Common myeloid progenitor, CD34-positive (primary cell): ENCODE results near the gene DIP2C.

Source experiments
- CTCF ChIA-PET: fragments of 350-600 bp; sonication (Branson Sonifier 250); formaldehyde crosslinking; loops from one replicate; lab custom pipeline; 2021; ENCODE audit warnings: antibody characterized with exemption; lab: Charles Lee
- POLR2A ChIA-PET: fragments of 350-600 bp; sonication (Branson Sonifier 250); formaldehyde crosslinking; loops from one replicate; lab custom pipeline; 2021; ENCODE audit warnings: antibody characterized with exemption; lab: Charles Lee
- DNase-seq, 3 donors: peaks; one replicate each; pipeline versions ENCODE4 v3.0.0 to v3.0.0-alpha.2; 2013
- H3K27ac ChIP-seq, 2 experiments: 1 replicate in 1 of 2; 2 replicates in 1 of 2; pipeline ENCODE4 v1.7.0; 2013; ENCODE audit warnings: inconsistent platforms in 2 of 2, low read length in 2 of 2, mild to moderate bottlenecking in 2 of 2, low read depth in 1 of 2, moderate library complexity in 1 of 2; ENCODE audit not compliant: severe bottlenecking in 2 of 2, insufficient read depth in 1 of 2, poor library complexity in 1 of 2
- H3K27me3 ChIP-seq, 5 experiments: replicated peaks in 2 of 5; 1 replicate in 3 of 5; 2 replicates in 2 of 5; pipeline versions ENCODE4 v1.6.1 to v1.7.0; 2013; ENCODE audit warnings: low read length in 4 of 5, mild to moderate bottlenecking in 2 of 5, moderate library complexity in 2 of 5, inconsistent platforms in 1 of 5; ENCODE audit not compliant: insufficient read depth in 5 of 5, control insufficient read depth in 4 of 5
- H3K36me3 ChIP-seq, 4 experiments: 1 replicate in 2 of 4; 2 replicates in 2 of 4; pipeline versions ENCODE4 v1.6.1 to v1.7.0; 2013; ENCODE audit warnings: low read length in 3 of 4, control low read depth in 1 of 4, mild to moderate bottlenecking in 1 of 4; ENCODE audit not compliant: control insufficient read depth in 4 of 4, insufficient read depth in 4 of 4
- H3K4me1 ChIP-seq, 4 experiments: 1 replicate in 3 of 4; 2 replicates in 1 of 4; pipeline versions ENCODE4 v1.6.1 to v1.7.1; 2013; ENCODE audit warnings: low read length in 3 of 4, mild to moderate bottlenecking in 3 of 4, control low read depth in 1 of 4, inconsistent platforms in 1 of 4, moderate library complexity in 1 of 4; ENCODE audit not compliant: control insufficient read depth in 4 of 4, insufficient read depth in 4 of 4; ENCODE audit errors: control extremely low read depth in 1 of 4
- H3K4me3 ChIP-seq, 7 experiments: 1 replicate in 4 of 7; 2 replicates in 3 of 7; pipeline versions ENCODE4 v1.5.1 to v1.7.0; 2013; ENCODE audit warnings: mild to moderate bottlenecking in 7 of 7, low read length in 6 of 7, moderate library complexity in 6 of 7, inconsistent platforms in 2 of 7, low read depth in 2 of 7, control low read depth in 1 of 7; ENCODE audit not compliant: insufficient read depth in 4 of 7, control insufficient read depth in 1 of 7; ENCODE audit errors: extremely low read depth in 1 of 7
- H3K9me3 ChIP-seq, 5 experiments: 1 replicate in 4 of 5; 2 replicates in 1 of 5; pipeline versions ENCODE4 v1.6.1 to v1.7.1; 2013; ENCODE audit warnings: low read length in 4 of 5, mild to moderate bottlenecking in 2 of 5, inconsistent platforms in 1 of 5, low read depth in 1 of 5, moderate library complexity in 1 of 5; ENCODE audit not compliant: control insufficient read depth in 4 of 5, insufficient read depth in 2 of 5; ENCODE audit errors: control extremely low read depth in 1 of 5
- WGBS: methylation state at CpG from one replicate; pipeline ENCODE4 v1.1.5; 2013; ENCODE audit not compliant: insufficient coverage; 5-methylcytosine and 5-hydroxymethylcytosine counted together

Gene DIP2C

DNA sequence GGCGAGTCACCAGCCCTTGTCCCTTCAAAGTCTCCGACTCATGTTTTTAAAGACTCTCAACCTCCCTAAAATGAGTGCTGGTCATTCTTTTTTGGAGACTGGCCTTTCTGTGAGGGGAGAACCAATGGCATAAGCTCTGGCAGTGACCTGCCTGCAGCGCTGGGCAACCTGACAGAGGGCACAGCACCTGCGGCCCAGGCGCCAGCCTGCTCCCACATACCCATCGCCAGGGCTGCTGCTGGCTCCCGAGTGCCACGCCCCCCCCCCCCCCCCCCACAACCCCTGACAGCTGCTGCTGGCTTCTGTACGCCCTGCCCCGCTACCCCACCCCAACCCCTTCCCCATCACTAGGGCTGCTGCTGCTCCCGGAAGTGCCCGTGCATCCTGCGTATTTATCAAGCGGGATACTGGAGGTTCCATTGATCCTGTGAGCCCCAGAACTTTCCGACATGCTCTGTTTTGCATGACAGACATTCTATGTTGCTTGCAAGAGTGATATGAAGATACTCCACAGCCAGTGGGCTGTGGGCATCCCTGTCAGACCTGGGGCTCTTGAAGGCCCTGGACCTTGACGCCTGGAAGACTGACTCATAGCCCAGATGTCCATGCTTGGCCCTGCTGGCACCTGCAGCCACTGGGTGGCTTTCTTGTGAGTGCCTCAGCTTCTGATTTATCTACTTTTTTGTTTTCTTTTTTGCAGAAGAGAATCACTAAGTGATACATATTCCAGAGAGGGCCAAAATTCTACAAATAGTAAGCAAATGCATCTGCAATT, 310.4 kb downstream of the DIP2C start:
- peaks cover 0 to 2% (median 0%) of the 10 kb centered on the region in 5 experiments for H3K27me3 ChIP-seq
- H3K36me3 ChIP-seq, result no peaks in the 10 kb centered on the region
- H3K4me1 ChIP-seq, result no peaks in the 10 kb centered on the region
- H3K9me3 ChIP-seq, result peaks cover 0 to 5% (median 0%) of the 10 kb centered on the region in 5 experiments
- ChIA-PET POLR2A (no interaction called here), CTCF (no interaction called here)
- H3K4me3 ChIP-seq, result no peak overlapping the region
- DNase-seq, result no peak
- WGBS, result 100% methylated on average over 4 of the region's 16 CpGs
- no peak overlapping the region for H3K27ac ChIP-seq

DNA sequence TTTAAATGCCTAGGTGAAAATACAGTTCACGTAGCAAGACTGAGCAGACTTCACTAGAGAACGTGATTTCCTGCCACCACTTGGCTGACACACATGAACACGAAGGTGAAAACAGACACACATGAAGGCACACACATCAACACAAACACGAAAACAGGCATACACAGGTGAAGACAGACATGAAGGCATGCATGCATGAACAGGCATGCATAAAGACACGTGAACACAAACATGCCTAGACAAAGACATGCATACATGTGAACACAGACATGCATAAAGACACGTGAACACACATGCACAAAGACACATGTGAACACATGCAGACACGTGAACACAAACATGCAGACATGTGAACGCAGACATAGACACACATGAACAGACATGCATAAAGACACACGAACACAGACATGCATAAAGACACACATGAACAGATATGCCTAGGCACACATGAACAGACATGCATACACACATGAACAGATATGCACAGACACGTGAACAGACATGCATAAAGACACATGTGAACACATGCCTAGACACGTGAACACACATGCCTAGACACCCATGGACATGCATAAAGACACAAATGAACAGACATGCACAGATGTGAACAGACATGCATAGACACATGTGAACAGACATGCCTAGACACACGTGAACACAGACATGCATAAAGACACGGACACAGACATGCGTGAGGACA, 311.1 kb downstream of the DIP2C start:
- peaks cover 0 to 5% (median 0%) of the 10 kb centered on the region in 5 experiments for H3K9me3 ChIP-seq
- no peak for DNase-seq
- no peaks in the 10 kb centered on the region for H3K36me3 ChIP-seq
- WGBS, result 98% methylated on average over 9 of the region's 14 CpGs
- POLR2A ChIA-PET, result no interaction called here
- no peaks in the 10 kb centered on the region for H3K4me1 ChIP-seq
- H3K4me3 ChIP-seq, result no peak overlapping the region
- CTCF ChIA-PET, result no interaction called here
- no peak overlapping the region for H3K27ac ChIP-seq
- peaks cover 0 to 2% (median 0%) of the 10 kb centered on the region in 5 experiments for H3K27me3 ChIP-seq

DNA sequence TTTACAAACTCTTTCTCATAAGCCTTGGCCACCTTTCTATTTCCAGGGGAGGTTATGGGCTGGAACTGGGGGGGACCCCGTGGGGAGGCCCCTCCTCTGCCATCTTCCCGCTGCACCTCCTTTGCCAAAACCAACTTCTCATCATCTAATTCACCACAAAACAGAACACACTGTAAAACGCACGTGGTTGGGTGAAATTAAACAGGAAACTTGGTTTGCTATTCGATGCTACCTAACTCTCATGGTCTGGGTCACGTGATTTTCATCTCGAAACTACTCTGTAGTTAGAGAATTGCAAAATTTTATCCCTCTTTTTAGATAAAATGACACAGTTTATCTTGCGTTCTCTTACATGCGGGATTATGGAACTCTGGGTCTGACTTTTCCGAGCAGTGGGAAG, 312.2 kb downstream of the DIP2C start:
- Histone ChIP-seq H3K9me3 (peaks cover 0 to 5% (median 0%) of the 10 kb centered on the region in 5 experiments), H3K4me3 (no peak overlapping the region), H3K36me3 (no peaks in the 10 kb centered on the region), H3K4me1 (no peaks in the 10 kb centered on the region), H3K27ac (no peak overlapping the region), H3K27me3 (peaks cover 0 to 2% (median 2%) of the 10 kb centered on the region in 5 experiments)
- no peak for DNase-seq
- ChIA-PET POLR2A (interaction anchor here (0.7 kb wide), 1 partner anchor 1527 kb away, joined by 5 read pairs; no protein-coding TSS in a partner anchor), CTCF (no interaction called here)
- 78% methylated on average over 8 of the region's 10 CpGs for WGBS

DNA sequence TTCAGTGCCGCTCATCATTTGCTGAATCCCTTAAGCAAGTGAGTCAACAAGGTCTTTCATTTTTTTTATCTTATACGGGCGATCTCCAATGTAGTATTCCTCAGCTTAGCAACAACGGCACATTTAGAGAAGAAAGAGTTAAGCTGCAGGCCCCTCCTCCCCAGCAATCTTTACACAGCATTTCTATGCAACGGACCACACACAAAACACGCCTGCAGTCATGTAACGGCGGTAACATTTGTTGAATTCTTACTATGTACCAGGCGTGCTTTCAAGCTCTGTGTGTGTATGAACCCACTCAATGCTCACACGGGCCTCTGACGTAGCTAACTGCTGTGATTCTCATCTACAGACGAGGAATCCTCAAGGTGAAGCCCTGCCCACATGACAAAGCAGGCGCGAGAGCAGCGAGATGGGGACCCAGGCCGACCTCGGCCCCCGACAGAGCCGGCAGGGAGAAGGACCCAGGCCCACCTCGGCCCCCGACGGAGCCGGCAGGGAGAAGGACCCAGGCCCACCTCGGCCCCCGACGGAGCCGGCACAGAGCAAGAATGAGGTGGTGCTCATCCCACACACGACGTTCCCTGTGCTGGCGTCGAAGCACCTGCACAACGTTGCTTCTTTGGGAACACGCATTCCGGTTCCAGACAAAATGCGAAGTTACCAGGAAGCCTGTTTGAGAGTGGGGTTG, 313.5 kb downstream of the DIP2C start:
- no peaks in the 10 kb centered on the region for H3K4me1 ChIP-seq
- DNase-seq, result no peak
- H3K36me3 ChIP-seq, result no peaks in the 10 kb centered on the region
- ChIA-PET CTCF (no interaction called here), POLR2A (no interaction called here)
- H3K27ac ChIP-seq, result no peak overlapping the region
- peaks cover 0 to 2% (median 0%) of the 10 kb centered on the region in 5 experiments for H3K27me3 ChIP-seq
- peaks cover 0 to 2% (median 0%) of the 10 kb centered on the region in 5 experiments for H3K9me3 ChIP-seq
- no peak overlapping the region for H3K4me3 ChIP-seq
- 95% methylated on average over 29 of the region's 35 CpGs for WGBS

DNA sequence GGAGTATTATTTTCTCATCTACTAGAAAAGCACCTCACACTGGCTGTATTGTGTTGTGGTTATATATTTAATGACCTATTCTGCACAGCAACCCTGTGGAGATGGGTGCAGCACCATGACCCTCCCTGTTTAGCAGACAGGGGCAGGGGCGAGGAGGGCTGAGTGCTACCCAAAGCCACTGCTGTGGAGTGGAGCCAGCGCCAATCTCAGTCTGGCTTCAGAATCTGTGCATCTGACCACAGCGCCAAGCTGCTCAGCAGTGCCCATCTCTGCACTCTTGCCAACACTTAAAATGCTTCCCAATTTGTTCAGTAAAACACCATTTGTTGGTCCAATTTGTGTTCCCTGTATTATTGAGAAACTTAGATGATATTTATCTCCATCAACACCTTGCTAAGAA, 315.1 kb downstream of the DIP2C start:
- Histone ChIP-seq H3K27me3 (peaks cover 0 to 2% (median 0%) of the 10 kb centered on the region in 5 experiments), H3K9me3 (peaks cover 0 to 2% (median 0%) of the 10 kb centered on the region in 5 experiments), H3K36me3 (no peaks in the 10 kb centered on the region), H3K4me3 (no peak overlapping the region), H3K4me1 (no peaks in the 10 kb centered on the region), H3K27ac (no peak overlapping the region)
- ChIA-PET CTCF (no interaction called here), POLR2A (no interaction called here)
- WGBS, result 90% methylated on average over 2 of the region's 3 CpGs
- no peak for DNase-seq

DNA sequence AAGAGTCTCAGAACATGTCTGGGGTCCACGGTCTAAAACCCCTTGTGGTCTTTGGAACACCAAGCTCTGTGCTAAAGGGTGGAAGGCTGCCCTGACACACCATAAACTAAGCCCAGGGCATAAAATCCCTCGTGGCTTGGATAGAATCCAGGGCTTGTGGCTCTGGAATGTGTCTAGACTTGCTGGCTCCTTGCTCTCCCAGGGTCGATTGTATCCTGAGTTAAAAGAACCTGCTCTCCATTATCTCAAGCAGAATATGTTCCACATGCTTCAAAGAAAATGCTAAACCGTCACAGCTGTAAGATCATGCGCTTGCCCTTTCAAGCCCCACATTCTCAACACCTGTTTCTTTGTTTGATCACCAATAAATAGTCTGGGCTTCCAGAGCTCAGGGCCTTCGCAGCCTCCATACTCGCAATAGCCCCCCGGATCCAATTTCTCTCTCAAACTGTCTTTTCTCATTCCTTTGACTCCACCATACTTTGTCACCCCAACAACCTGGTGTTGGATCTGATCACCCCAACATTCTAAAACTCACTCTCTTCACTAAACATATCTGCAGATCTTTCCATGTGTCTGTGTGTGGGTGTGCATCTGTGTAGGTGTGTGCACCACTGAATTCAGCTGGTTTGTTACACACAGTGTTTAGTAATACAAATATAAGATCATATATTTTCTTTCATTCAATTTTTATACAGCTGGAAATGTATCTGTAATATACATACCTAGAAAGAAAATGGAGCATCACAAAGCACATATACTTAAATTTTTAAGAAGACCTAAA, 315.8 kb downstream of the DIP2C start:
- CTCF ChIA-PET, result no interaction called here
- POLR2A ChIA-PET, result no interaction called here
- peaks cover 0 to 2% (median 0%) of the 10 kb centered on the region in 5 experiments for H3K27me3 ChIP-seq
- WGBS, result 76% methylated on average over 8 of the region's 8 CpGs
- no peaks in the 10 kb centered on the region for H3K36me3 ChIP-seq
- H3K4me3 ChIP-seq, result no peak overlapping the region
- no peak for DNase-seq
- no peaks in the 10 kb centered on the region for H3K4me1 ChIP-seq
- H3K27ac ChIP-seq, result no peak overlapping the region
- peaks cover 0 to 2% (median 0%) of the 10 kb centered on the region in 5 experiments for H3K9me3 ChIP-seq
